Activated naive CD8-positive, alpha-beta T cell (primary cell): Measurements from ENCODE around the gene ATCAY.

Experiments
- H3K27ac Mint-ChIP-seq: one replicate; pipeline ENCODE4 v1.8.0; 2021; ENCODE audit warnings: mixed read lengths
- H3K27me3 Mint-ChIP-seq: one replicate; pipeline ENCODE4 v1.8.0; 2021; ENCODE audit warnings: mixed read lengths
- H3K36me3 Mint-ChIP-seq: one replicate; pipeline ENCODE4 v1.8.0; 2021; ENCODE audit warnings: mixed read lengths
- H3K4me1 Mint-ChIP-seq: one replicate; pipeline ENCODE4 v1.8.0; 2021; ENCODE audit warnings: low read depth, mixed read lengths
- H3K4me3 Mint-ChIP-seq: one replicate; pipeline ENCODE4 v1.8.0; 2021; ENCODE audit warnings: mild to moderate bottlenecking, mixed read lengths
- H3K9me3 Mint-ChIP-seq: one replicate; pipeline ENCODE4 v1.8.0; 2021; ENCODE audit warnings: low read depth, mixed read lengths

The ATCAY gene

GRCh38 chr19:3880471-3881271 is at the start of gene ATCAY:
ATCAY (plus strand) TSS chr19:3880685; CDS start chr19:3885768, 5,083 bp downstream.
- peaks cover 15% of the 10 kb centered on the region for H3K4me1 Mint-ChIP-seq
- H3K27ac Mint-ChIP-seq = no peak within 1 kb of the TSS
- no peaks in the 10 kb centered on the region for H3K9me3 Mint-ChIP-seq
- no peaks in the 10 kb centered on the region for H3K36me3 Mint-ChIP-seq
- peaks cover 18% of the 10 kb centered on the region for H3K27me3 Mint-ChIP-seq
- no peak within 1 kb of the TSS for H3K4me3 Mint-ChIP-seq

GRCh38 chr19:3831601-3832000 is 48.9 kb upstream of the ATCAY start:
- Mint-ChIP-seq H3K27me3 (no peaks in the 10 kb centered on the region), H3K36me3 (no peaks in the 10 kb centered on the region), H3K9me3 (no peaks in the 10 kb centered on the region), H3K27ac (no peak overlapping the region), H3K4me1 (peaks cover 2% of the 10 kb centered on the region), H3K4me3 (no peak overlapping the region)

GRCh38 chr19:3832001-3832400 is 48.5 kb upstream of the ATCAY start:
- no peaks in the 10 kb centered on the region for H3K9me3 Mint-ChIP-seq
- H3K27ac Mint-ChIP-seq = no peak overlapping the region
- peaks cover 6% of the 10 kb centered on the region for H3K4me1 Mint-ChIP-seq
- no peaks in the 10 kb centered on the region for H3K27me3 Mint-ChIP-seq
- no peak overlapping the region for H3K4me3 Mint-ChIP-seq
- H3K36me3 Mint-ChIP-seq = no peaks in the 10 kb centered on the region

DNA sequence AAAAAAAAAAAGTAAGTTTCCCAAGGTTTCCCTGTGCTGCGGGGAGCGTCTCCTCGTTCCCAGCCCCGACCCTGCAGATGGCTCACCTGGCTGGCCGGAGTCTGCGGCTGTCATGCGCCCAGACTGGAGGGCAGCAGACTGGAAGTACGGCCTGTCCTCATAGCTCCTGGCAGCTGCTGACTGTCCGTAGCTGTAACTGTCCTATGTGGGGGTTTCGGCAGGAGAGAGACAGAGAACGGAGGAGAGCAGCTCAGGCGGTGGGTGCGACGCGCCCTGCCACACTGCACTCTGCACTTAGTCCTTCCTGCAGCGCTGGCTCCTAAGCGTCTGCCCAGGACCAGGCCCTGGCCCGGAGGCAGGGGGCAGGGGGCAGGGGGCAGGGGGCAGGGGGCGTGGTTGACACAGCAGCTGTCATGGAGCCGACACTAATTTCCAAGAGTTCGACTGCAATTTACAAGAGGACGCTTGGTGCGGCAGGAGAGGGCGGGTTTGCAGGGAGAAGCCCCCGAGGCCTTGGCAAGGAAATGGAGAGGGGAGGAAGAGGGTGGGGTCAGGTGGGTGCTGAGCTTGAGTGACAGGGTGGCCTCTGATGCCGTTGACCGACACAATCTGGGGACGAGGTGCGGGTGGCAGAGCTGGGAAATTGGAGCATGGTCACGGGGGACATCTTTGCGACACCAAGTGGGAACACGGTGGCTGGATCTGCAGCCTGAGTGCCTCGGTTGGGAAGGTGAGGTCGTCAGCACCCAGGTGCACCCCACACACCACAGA is 46.7 kb upstream of the ATCAY start:
- Mint-ChIP-seq H3K4me3 (no peak overlapping the region), H3K27me3 (no peaks in the 10 kb centered on the region), H3K4me1 (peaks cover 7% of the 10 kb centered on the region), H3K9me3 (no peaks in the 10 kb centered on the region), H3K27ac (no peak overlapping the region), H3K36me3 (no peaks in the 10 kb centered on the region)

GRCh38 chr19:3834349-3835054 is 46.0 kb upstream of the ATCAY start:
- no peak overlapping the region for H3K4me3 Mint-ChIP-seq
- H3K9me3 Mint-ChIP-seq = no peaks in the 10 kb centered on the region
- no peaks in the 10 kb centered on the region for H3K27me3 Mint-ChIP-seq
- no peaks in the 10 kb centered on the region for H3K36me3 Mint-ChIP-seq
- peaks cover 7% of the 10 kb centered on the region for H3K4me1 Mint-ChIP-seq
- H3K27ac Mint-ChIP-seq = no peak overlapping the region

GRCh38 chr19:3835055-3835435 is 45.4 kb upstream of the ATCAY start:
- no peak overlapping the region for H3K27ac Mint-ChIP-seq
- no peaks in the 10 kb centered on the region for H3K9me3 Mint-ChIP-seq
- H3K4me3 Mint-ChIP-seq = no peak overlapping the region
- no peaks in the 10 kb centered on the region for H3K27me3 Mint-ChIP-seq
- H3K36me3 Mint-ChIP-seq = no peaks in the 10 kb centered on the region
- H3K4me1 Mint-ChIP-seq = peaks cover 7% of the 10 kb centered on the region

GRCh38 chr19:3836887-3837286 is 43.6 kb upstream of the ATCAY start:
- peaks cover 7% of the 10 kb centered on the region for H3K4me1 Mint-ChIP-seq
- H3K36me3 Mint-ChIP-seq = no peaks in the 10 kb centered on the region
- H3K27me3 Mint-ChIP-seq = no peaks in the 10 kb centered on the region
- H3K9me3 Mint-ChIP-seq = no peaks in the 10 kb centered on the region
- H3K27ac Mint-ChIP-seq = no peak overlapping the region
- no peak overlapping the region for H3K4me3 Mint-ChIP-seq

DNA sequence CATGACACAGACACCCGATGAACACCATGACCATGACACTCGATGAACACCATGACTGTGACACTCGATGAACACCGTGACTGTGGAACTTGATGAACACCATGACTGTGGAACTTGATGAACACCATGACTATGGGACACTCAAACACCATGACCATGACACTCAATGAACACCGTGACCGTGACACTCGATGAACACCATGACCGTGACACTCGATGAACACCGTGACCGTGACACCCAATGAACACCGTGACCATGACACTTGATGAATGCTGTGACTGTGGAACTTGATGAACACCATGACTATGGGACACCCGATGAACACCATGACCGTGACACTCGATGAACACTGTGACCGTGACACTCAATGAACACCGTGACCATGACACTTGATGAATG is 43.2 kb upstream of the ATCAY start:
- no peaks in the 10 kb centered on the region for H3K27me3 Mint-ChIP-seq
- H3K4me1 Mint-ChIP-seq = peaks cover 7% of the 10 kb centered on the region
- no peak overlapping the region for H3K4me3 Mint-ChIP-seq
- H3K9me3 Mint-ChIP-seq = no peaks in the 10 kb centered on the region
- no peaks in the 10 kb centered on the region for H3K36me3 Mint-ChIP-seq
- no peak overlapping the region for H3K27ac Mint-ChIP-seq

DNA sequence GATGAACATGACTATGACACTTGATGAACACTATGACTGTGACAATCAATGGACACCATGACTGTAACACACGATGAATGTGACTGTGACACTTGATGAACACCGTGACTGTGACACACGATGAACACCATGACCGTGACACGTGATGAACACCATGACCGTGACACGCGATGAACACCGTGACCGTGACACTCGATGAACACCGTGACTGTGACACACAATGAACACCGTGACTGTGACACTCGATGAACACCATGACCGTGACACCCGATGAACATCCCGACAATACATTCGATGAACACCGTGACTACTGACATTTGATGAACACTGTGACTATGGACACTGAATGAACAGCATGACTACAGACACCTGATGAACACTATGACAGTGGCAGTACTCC is 42.6 kb upstream of the ATCAY start:
- no peaks in the 10 kb centered on the region for H3K36me3 Mint-ChIP-seq
- no peaks in the 10 kb centered on the region for H3K9me3 Mint-ChIP-seq
- H3K27me3 Mint-ChIP-seq = no peaks in the 10 kb centered on the region
- H3K27ac Mint-ChIP-seq = no peak overlapping the region
- peaks cover 7% of the 10 kb centered on the region for H3K4me1 Mint-ChIP-seq
- H3K4me3 Mint-ChIP-seq = no peak overlapping the region

DNA sequence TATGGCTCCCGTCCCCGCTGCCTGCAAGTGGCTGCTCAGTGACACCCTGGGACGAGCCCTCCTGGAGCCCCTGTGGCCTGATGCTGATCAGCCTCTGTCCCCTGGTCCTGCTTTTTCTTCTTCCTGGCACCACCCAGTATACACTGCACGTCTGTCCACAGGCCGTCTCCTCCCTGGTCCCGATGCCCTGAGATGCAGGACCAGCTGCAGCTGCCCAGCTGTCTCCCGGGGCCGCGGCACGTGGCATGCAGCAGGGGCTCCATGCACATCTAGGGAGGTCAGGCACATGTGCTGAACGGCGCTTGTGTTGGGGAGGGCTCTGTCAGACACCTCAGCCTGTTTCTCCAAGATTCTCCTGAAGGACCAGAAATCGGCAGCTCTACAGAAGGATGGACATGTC is 41.8 kb upstream of the ATCAY start:
- no peak overlapping the region for H3K4me3 Mint-ChIP-seq
- H3K4me1 Mint-ChIP-seq = peaks cover 7% of the 10 kb centered on the region
- no peaks in the 10 kb centered on the region for H3K36me3 Mint-ChIP-seq
- H3K27me3 Mint-ChIP-seq = no peaks in the 10 kb centered on the region
- no peaks in the 10 kb centered on the region for H3K9me3 Mint-ChIP-seq
- H3K27ac Mint-ChIP-seq = no peak overlapping the region

DNA sequence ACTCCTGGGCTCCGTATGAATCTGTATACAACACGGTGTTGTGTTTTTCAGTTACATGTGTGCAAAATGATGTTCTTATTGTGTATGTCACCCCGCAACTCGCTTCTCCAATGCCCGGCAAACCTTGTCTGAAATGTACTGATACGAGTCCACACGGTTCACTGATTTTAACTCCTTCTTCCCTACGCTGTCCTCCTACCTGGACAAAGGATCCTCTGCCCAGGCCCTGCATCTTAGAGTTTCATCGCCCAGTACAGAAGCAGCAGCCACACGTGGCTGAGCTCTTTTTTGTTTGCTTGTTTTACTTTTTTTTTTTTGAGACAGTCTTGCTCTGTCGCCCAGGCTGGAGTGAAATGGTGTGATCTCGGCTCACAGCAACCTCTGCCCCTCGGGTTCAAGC is 40.5 kb upstream of the ATCAY start:
- no peaks in the 10 kb centered on the region for H3K36me3 Mint-ChIP-seq
- no peak overlapping the region for H3K27ac Mint-ChIP-seq
- H3K4me1 Mint-ChIP-seq = peaks cover 7% of the 10 kb centered on the region
- no peaks in the 10 kb centered on the region for H3K9me3 Mint-ChIP-seq
- H3K4me3 Mint-ChIP-seq = no peak overlapping the region
- H3K27me3 Mint-ChIP-seq = no peaks in the 10 kb centered on the region

GRCh38 chr19:3840804-3841203 is 39.7 kb upstream of the ATCAY start:
- no peak overlapping the region for H3K27ac Mint-ChIP-seq
- no peaks in the 10 kb centered on the region for H3K36me3 Mint-ChIP-seq
- H3K9me3 Mint-ChIP-seq = no peaks in the 10 kb centered on the region
- H3K27me3 Mint-ChIP-seq = no peaks in the 10 kb centered on the region
- no peak overlapping the region for H3K4me3 Mint-ChIP-seq
- peaks cover 7% of the 10 kb centered on the region for H3K4me1 Mint-ChIP-seq

GRCh38 chr19:3842948-3843347 is 37.5 kb upstream of the ATCAY start:
- H3K4me1 Mint-ChIP-seq = no peaks in the 10 kb centered on the region
- H3K4me3 Mint-ChIP-seq = no peak overlapping the region
- H3K27ac Mint-ChIP-seq = no peak overlapping the region
- no peaks in the 10 kb centered on the region for H3K27me3 Mint-ChIP-seq
- H3K9me3 Mint-ChIP-seq = no peaks in the 10 kb centered on the region
- no peaks in the 10 kb centered on the region for H3K36me3 Mint-ChIP-seq

- no peaks in the 10 kb centered on the region for H3K4me1 Mint-ChIP-seq
- no peaks in the 10 kb centered on the region for H3K9me3 Mint-ChIP-seq
- H3K4me3 Mint-ChIP-seq = no peak overlapping the region
- H3K36me3 Mint-ChIP-seq = no peaks in the 10 kb centered on the region
- no peak overlapping the region for H3K27ac Mint-ChIP-seq
- H3K27me3 Mint-ChIP-seq = no peaks in the 10 kb centered on the region
Measured at GRCh38 chr19:3844596-3844995, 35.9 kb upstream of the ATCAY start.

DNA sequence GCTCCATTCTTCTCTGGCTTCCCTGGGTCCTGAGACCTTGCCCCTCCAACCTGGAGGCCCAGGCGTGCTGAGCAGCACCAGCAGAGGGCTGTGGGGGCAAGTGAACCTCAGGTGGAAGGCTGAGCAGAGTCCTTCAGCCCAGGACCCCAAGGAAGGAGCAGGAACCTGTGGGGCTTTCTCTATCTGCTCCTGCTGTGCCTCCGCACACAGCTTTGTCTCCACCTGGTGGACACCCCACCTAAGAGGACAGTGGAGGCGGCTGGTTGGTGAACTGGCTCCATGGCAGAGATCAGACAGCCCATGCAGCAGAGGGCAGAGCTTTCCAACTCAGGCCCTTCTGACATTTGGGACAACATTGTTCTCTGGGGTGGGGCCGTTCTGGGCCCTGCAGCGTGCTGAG is 31.4 kb upstream of the ATCAY start:
- no peak overlapping the region for H3K27ac Mint-ChIP-seq
- no peaks in the 10 kb centered on the region for H3K4me1 Mint-ChIP-seq
- no peaks in the 10 kb centered on the region for H3K9me3 Mint-ChIP-seq
- no peaks in the 10 kb centered on the region for H3K27me3 Mint-ChIP-seq
- H3K36me3 Mint-ChIP-seq = peaks cover 2% of the 10 kb centered on the region
- H3K4me3 Mint-ChIP-seq = no peak overlapping the region
